SK-N-SH (cell line): ENCODE results near the gene MKRN2.

Source experiments
- CHD2 ChIP-seq: fragments of 150-350 bp; IDR thresholded peaks from 2 replicates; pipeline ENCODE4 v1.6.1; 2018; ENCODE audit warnings: low read length; ENCODE audit not compliant: partially characterized antibody
- EP300 ChIP-seq, 2 experiments: IDR thresholded peaks; 2 replicates each; pipeline versions ENCODE4 v1.4.0 to v1.6.1; 2012; ENCODE audit warnings: borderline replicate concordance in 1 of 2, low read depth in 1 of 2, low read length in 1 of 2
- FOSL2 ChIP-seq: IDR thresholded peaks from 2 replicates; pipeline ENCODE4 v1.4.0; 2012; ENCODE audit warnings: low read depth, mild to moderate bottlenecking, moderate library complexity, borderline replicate concordance
- FOXM1 ChIP-seq: IDR thresholded peaks from 2 replicates; pipeline ENCODE4 v1.4.0; 2012; ENCODE audit warnings: low read depth, mild to moderate bottlenecking
- GATA2 ChIP-seq: sonication (generic); formaldehyde crosslinking; IDR thresholded peaks from 2 replicates; pipeline ENCODE4 v1.5.0; 2020; ENCODE audit warnings: mild to moderate bottlenecking, missing genetic modification reagents
- MAX ChIP-seq: IDR thresholded peaks from 2 replicates; pipeline ENCODE4 v1.4.0; 2012; ENCODE audit warnings: low read depth
- MXI1 ChIP-seq: IDR thresholded peaks from 2 replicates; pipeline ENCODE4 v1.6.1; 2012; ENCODE audit warnings: mild to moderate bottlenecking, low read depth, low read length, improper control_type of control experiment
- POLR2AphosphoS5 ChIP-seq: IDR thresholded peaks from 2 replicates; pipeline ENCODE4 v1.6.1; 2012; ENCODE audit warnings: low read depth, low read length
- RCOR1 ChIP-seq: fragments of 150-350 bp; IDR thresholded peaks from 2 replicates; pipeline ENCODE4 v1.6.1; 2017; ENCODE audit warnings: antibody characterized with exemption, low read length
- REST ChIP-seq: IDR thresholded peaks from 2 replicates; pipeline ENCODE4 v1.6.1; 2012; ENCODE audit warnings: mild to moderate bottlenecking, low read depth, low read length, moderate library complexity
- RFX5 ChIP-seq: IDR thresholded peaks from 2 replicates; pipeline ENCODE4 v1.6.1; 2012; ENCODE audit warnings: mild to moderate bottlenecking, improper control_type of control experiment, low read length
- SMC3 ChIP-seq: IDR thresholded peaks from 2 replicates; pipeline ENCODE4 v1.6.1; 2012; ENCODE audit warnings: low read depth, low read length, improper control_type of control experiment
- YY1 ChIP-seq: IDR thresholded peaks from 2 replicates; pipeline ENCODE4 v1.4.0; 2012; ENCODE audit warnings: low read depth, mild to moderate bottlenecking
- TF ChIP-seq, protein P1 (sequence below): fragments of 200-600 bp; sonication (generic); IDR thresholded peaks from 2 replicates; pipeline ENCODE4 v1.6.1; 2017; ENCODE audit warnings: antibody characterized with exemption, mild to moderate bottlenecking, moderate library complexity

DNA sequence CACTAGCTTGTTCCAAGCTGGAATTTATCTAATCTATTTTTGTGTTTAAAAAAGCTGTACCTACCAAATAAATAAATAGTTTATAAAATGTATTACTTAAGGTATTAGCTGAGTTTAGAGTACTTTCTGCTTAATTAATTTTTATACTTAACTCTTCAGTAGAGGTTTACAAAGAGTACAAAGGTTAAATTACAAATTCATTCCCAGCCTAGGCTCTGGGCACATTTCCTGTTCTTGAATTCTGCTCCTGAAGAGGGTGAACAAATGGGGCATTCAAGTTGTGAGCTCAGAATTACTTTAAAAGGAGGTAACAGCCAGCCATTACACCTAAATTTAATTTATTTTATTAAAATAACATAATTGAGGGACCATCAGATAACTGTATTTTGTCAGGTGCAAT, 26.4 kb downstream of the MKRN2 start:
- TF ChIP-seq RCOR1: no peak
- no peak for TF ChIP-seq EP300 (IDR thresholded peaks at IDR 0.05; ENCODE audit: borderline replicate concordance in 1 of 2, low read depth in 1 of 2, low read length in 1 of 2)
- TF ChIP-seq, protein P1, sequence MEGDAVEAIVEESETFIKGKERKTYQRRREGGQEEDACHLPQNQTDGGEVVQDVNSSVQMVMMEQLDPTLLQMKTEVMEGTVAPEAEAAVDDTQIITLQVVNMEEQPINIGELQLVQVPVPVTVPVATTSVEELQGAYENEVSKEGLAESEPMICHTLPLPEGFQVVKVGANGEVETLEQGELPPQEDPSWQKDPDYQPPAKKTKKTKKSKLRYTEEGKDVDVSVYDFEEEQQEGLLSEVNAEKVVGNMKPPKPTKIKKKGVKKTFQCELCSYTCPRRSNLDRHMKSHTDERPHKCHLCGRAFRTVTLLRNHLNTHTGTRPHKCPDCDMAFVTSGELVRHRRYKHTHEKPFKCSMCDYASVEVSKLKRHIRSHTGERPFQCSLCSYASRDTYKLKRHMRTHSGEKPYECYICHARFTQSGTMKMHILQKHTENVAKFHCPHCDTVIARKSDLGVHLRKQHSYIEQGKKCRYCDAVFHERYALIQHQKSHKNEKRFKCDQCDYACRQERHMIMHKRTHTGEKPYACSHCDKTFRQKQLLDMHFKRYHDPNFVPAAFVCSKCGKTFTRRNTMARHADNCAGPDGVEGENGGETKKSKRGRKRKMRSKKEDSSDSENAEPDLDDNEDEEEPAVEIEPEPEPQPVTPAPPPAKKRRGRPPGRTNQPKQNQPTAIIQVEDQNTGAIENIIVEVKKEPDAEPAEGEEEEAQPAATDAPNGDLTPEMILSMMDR: no peak
- TF ChIP-seq MXI1: no peak
- no peak for TF ChIP-seq FOSL2
- TF ChIP-seq POLR2AphosphoS5: no peak
- no peak for TF ChIP-seq RFX5
- no peak for TF ChIP-seq MAX
- no peak for TF ChIP-seq REST
- TF ChIP-seq SMC3: no peak
- no peak for TF ChIP-seq YY1
- no peak for TF ChIP-seq FOXM1
- TF ChIP-seq GATA2 (CRISPR knock-in tag): no peak
- no peak for TF ChIP-seq CHD2
